Cardiac muscle cell (in vitro differentiated cells and primary cell): ENCODE measurements around the gene SLC25A34. TPM values are rescaled to one million over a fixed set of nuclear protein-coding genes. Genes with fewer than 3 reads are reported as not detected.

Source experiments
- DNase-seq, 2 donors: peaks; one replicate each; pipeline versions ENCODE4 v3.0.0 to v3.0.0-alpha.2; 2010 to 2017; ENCODE audit warnings: low read depth in 1 of 2, low spot score in 1 of 2
- H3K27ac ChIP-seq: fragments of 200-600 bp; sonication (generic); 2 replicates; pipeline ENCODE4 v1.5.1; 2016
- H3K27me3 ChIP-seq: fragments of 200-600 bp; sonication (generic); 2 replicates; pipeline ENCODE4 v1.6.0; 2016; ENCODE audit warnings: control low read depth
- H3K36me3 ChIP-seq: fragments of 200-600 bp; sonication (generic); 2 replicates; pipeline ENCODE4 v1.5.1; 2016; ENCODE audit warnings: control low read depth
- H3K4me1 ChIP-seq: fragments of 200-600 bp; sonication (generic); 2 replicates; pipeline ENCODE4 v1.8.1; 2017; ENCODE audit warnings: low read depth, mild to moderate bottlenecking, mixed run types
- H3K4me3 ChIP-seq: fragments of 200-600 bp; sonication (generic); 2 replicates; pipeline ENCODE4 v1.5.1; 2016; ENCODE audit warnings: mild to moderate bottlenecking
- H3K9me3 ChIP-seq: fragments of 200-600 bp; sonication (generic); 2 replicates; pipeline ENCODE4 v1.5.1; 2017; ENCODE audit warnings: low read depth, mild to moderate bottlenecking, control low read depth
- CTCF ChIP-seq: IDR thresholded peaks from 2 replicates; pipeline ENCODE4 v1.5.1; 2012; ENCODE audit warnings: low read depth, mild to moderate bottlenecking, low read length
- polyA plus RNA-seq: library from polyadenylated mRNA; unstranded; fragments of >200 nt; fragmentation: Nextera tagmentation; extraction: Ambion mirVana; gene quantifications from 2 replicates; pipeline ENCODE4 v1.2.1, GENCODE V29; 2016
- total RNA-seq: library from RNA; depleted of rRNA; stranded (reverse); fragments of >200 nt; gene quantifications from 2 replicates; pipeline ENCODE4 v1.2.3, GENCODE V29; 2016

The SLC25A34 gene
- total and polyA plus RNA-seq, 2 experiments from 2014 or later, result 1.8 to 6.9 TPM

GRCh38 chr1:15727424-15727823 is 8.6 kb upstream of the SLC25A34 start:
- Histone ChIP-seq H3K27ac (no peak overlapping the region), H3K9me3 (no peaks in the 10 kb centered on the region), H3K4me3 (no peak overlapping the region), H3K4me1 (no peaks in the 10 kb centered on the region), H3K36me3 (peaks cover 63% of the 10 kb centered on the region), H3K27me3 (no peaks in the 10 kb centered on the region)
- TF ChIP-seq CTCF, result no peak
- no peak for DNase-seq

GRCh38 chr1:15727866-15728534 is 8.1 kb upstream of the SLC25A34 start:
- Histone ChIP-seq H3K27me3 (no peaks in the 10 kb centered on the region), H3K9me3 (no peaks in the 10 kb centered on the region), H3K36me3 (peaks cover 63% of the 10 kb centered on the region), H3K27ac (no peak overlapping the region), H3K4me1 (no peaks in the 10 kb centered on the region), H3K4me3 (no peak overlapping the region)
- DNase-seq, result no peak
- TF ChIP-seq CTCF, result no peak

- no peak overlapping the region for H3K4me3 ChIP-seq
- peaks cover 70% of the 10 kb centered on the region for H3K36me3 ChIP-seq
- no peaks in the 10 kb centered on the region for H3K4me1 ChIP-seq
- no peak for TF ChIP-seq CTCF
- DNase-seq, result no peak
- no peak overlapping the region for H3K27ac ChIP-seq
- no peaks in the 10 kb centered on the region for H3K9me3 ChIP-seq
- H3K27me3 ChIP-seq, result no peaks in the 10 kb centered on the region
Measured at GRCh38 chr1:15728937-15729657, 7.0 kb upstream of the SLC25A34 start.

- Histone ChIP-seq H3K36me3 (peaks cover 68% of the 10 kb centered on the region), H3K4me3 (no peak overlapping the region), H3K27ac (no peak overlapping the region), H3K9me3 (no peaks in the 10 kb centered on the region), H3K4me1 (no peaks in the 10 kb centered on the region), H3K27me3 (no peaks in the 10 kb centered on the region)
- no peak for TF ChIP-seq CTCF
- no peak for DNase-seq
Measured at GRCh38 chr1:15730423-15730822, 5.6 kb upstream of the SLC25A34 start.

GRCh38 chr1:15730936-15731335 is 5.1 kb upstream of the SLC25A34 start:
- no peak for TF ChIP-seq CTCF
- no peak for DNase-seq
- no peaks in the 10 kb centered on the region for H3K9me3 ChIP-seq
- no peaks in the 10 kb centered on the region for H3K4me1 ChIP-seq
- H3K4me3 ChIP-seq, result no peak overlapping the region
- H3K36me3 ChIP-seq, result peaks cover 64% of the 10 kb centered on the region
- H3K27ac ChIP-seq, result no peak overlapping the region
- H3K27me3 ChIP-seq, result no peaks in the 10 kb centered on the region
